IMR-90 (cell line): Measurements from ENCODE around the gene MTR. TPM values are rescaled to one million over a fixed set of nuclear protein-coding genes. Genes with fewer than 3 reads are reported as not detected.
"Not testable (repeated sequence)": the region's sequence is repeated elsewhere in the genome, so short reads cannot be mapped to it uniquely, and the experiment has no call there.

Source experiments
- ATAC-seq: fragments of 200-7000 bp; cut with Tn5 transposase; 2 replicates; pipeline ENCODE4 v1.9.1; 2020; ENCODE audit warnings: low read depth, mild to moderate bottlenecking, moderate library complexity
- BruUV-seq: library from RNA; stranded (reverse); fragments of 400-500 nt; replicated peaks from 2 replicates; lab custom pipeline; 2021; lab: Mats Ljungman, UMichigan
- CTCF ChIA-PET: fragments of 300-600 bp; formaldehyde crosslinking; extraction: SDS; loops from one replicate; lab custom pipeline; 2021; ENCODE audit warnings: antibody characterized with exemption; lab: Yijun Ruan, JAX
- POLR2A ChIA-PET: fragments of 300-600 bp; sonication (Branson Sonifier 250); formaldehyde crosslinking; loops from one replicate; lab custom pipeline; 2022; ENCODE audit warnings: antibody characterized with exemption; ENCODE audit not compliant: unreplicated experiment; lab: Charles Lee
- DNase-seq: peaks from one replicate; pipeline ENCODE4 v3.0.0; 2013
- H2AFZ ChIP-seq: replicated peaks from 2 replicates; pipeline ENCODE3; 2013; ENCODE audit warnings: low read length, mild to moderate bottlenecking; ENCODE audit not compliant: poor library complexity
- H2AK5ac ChIP-seq: 2 replicates; pipeline ENCODE4 v1.6.1; 2013; ENCODE audit warnings: low read depth, low read length, inconsistent platforms
- H2AK9ac ChIP-seq: replicated peaks from 2 replicates; pipeline ENCODE3; 2013; ENCODE audit warnings: mild to moderate bottlenecking, low read depth, low read length, moderate library complexity; ENCODE audit not compliant: poor library complexity
- H2BK120ac ChIP-seq: 2 replicates; pipeline ENCODE4 v1.6.1; 2013; ENCODE audit warnings: low read depth, low read length, inconsistent platforms
- H2BK15ac ChIP-seq: 3 replicates; pipeline ENCODE4 v1.6.1; 2013; ENCODE audit warnings: low read depth, low read length, inconsistent platforms
- H2BK20ac ChIP-seq: 2 replicates; pipeline ENCODE4 v1.6.1; 2013; ENCODE audit warnings: low read depth, mild to moderate bottlenecking, inconsistent platforms, low read length, moderate library complexity
- H2BK5ac ChIP-seq: 2 replicates; pipeline ENCODE4 v1.6.1; 2013; ENCODE audit warnings: mild to moderate bottlenecking, low read depth, low read length, inconsistent platforms; ENCODE audit not compliant: poor library complexity, severe bottlenecking
- H3K14ac ChIP-seq: replicated peaks from 2 replicates; pipeline ENCODE4 v1.6.1; 2013; ENCODE audit warnings: low read depth, low read length, inconsistent platforms
- H3K18ac ChIP-seq: 2 replicates; pipeline ENCODE4 v1.6.1; 2013; ENCODE audit warnings: low read depth, low read length, control low read depth
- H3K23ac ChIP-seq: 2 replicates; pipeline ENCODE4 v1.6.1; 2013; ENCODE audit warnings: low read depth, low read length, inconsistent platforms
- H3K27ac ChIP-seq: 2 replicates; pipeline ENCODE4 v1.5.1; 2013; ENCODE audit warnings: mild to moderate bottlenecking, control low read depth, low read length; ENCODE audit not compliant: insufficient read depth
- H3K27me3 ChIP-seq: 2 replicates; pipeline ENCODE4 v1.6.1; 2013; ENCODE audit warnings: low read length; ENCODE audit not compliant: control insufficient read depth, insufficient read depth
- H3K36me3 ChIP-seq: 2 replicates; pipeline ENCODE4 v1.6.1; 2013; ENCODE audit warnings: low read length, mixed read lengths; ENCODE audit not compliant: control insufficient read depth, insufficient read depth
- H3K4ac ChIP-seq: 2 replicates; pipeline ENCODE4 v1.6.1; 2013; ENCODE audit warnings: low read depth, low read length, inconsistent platforms
- H3K4me1 ChIP-seq: 2 replicates; pipeline ENCODE4 v1.6.1; 2013; ENCODE audit warnings: low read length, mixed read lengths; ENCODE audit not compliant: control insufficient read depth, insufficient read depth
- H3K4me2 ChIP-seq: 2 replicates; pipeline ENCODE4 v1.6.1; 2013; ENCODE audit warnings: low read depth, mild to moderate bottlenecking, control low read depth, low read length, moderate library complexity
- H3K4me3 ChIP-seq: 2 replicates; pipeline ENCODE4 v1.5.1; 2013; ENCODE audit warnings: low read depth, mild to moderate bottlenecking, control low read depth, low read length, moderate library complexity; ENCODE audit not compliant: insufficient read depth
- H3K56ac ChIP-seq: 2 replicates; pipeline ENCODE4 v1.6.1; 2013; ENCODE audit warnings: low read length, inconsistent platforms; ENCODE audit not compliant: insufficient read depth; ENCODE audit errors: extremely low read depth
- H3K79me1 ChIP-seq, 2 experiments: 2 replicates each; pipeline ENCODE4 v1.6.1; 2013; ENCODE audit warnings: low read length in 2 of 2, inconsistent platforms in 1 of 2, low read depth in 1 of 2
- H3K9ac ChIP-seq: 2 replicates; pipeline ENCODE4 v1.6.1; 2013; ENCODE audit warnings: low read depth, low read length, control low read depth
- H3K9me1 ChIP-seq: 2 replicates; pipeline ENCODE4 v1.6.1; 2013; ENCODE audit warnings: low read length, inconsistent platforms; ENCODE audit not compliant: insufficient read depth
- H3K9me3 ChIP-seq: 2 replicates; pipeline ENCODE4 v1.6.1; 2013; ENCODE audit warnings: low read length; ENCODE audit not compliant: control insufficient read depth, insufficient read depth
- H4K20me1 ChIP-seq: 2 replicates; pipeline ENCODE4 v1.6.1; 2013; ENCODE audit warnings: low read length, inconsistent platforms; ENCODE audit not compliant: insufficient read depth
- H4K5ac ChIP-seq: 2 replicates; pipeline ENCODE4 v1.6.1; 2013; ENCODE audit warnings: mild to moderate bottlenecking, low read depth, low read length, control low read depth
- H4K8ac ChIP-seq, 2 experiments: 2 replicates each; pipeline ENCODE4 v1.6.1; 2013; ENCODE audit warnings: low read depth in 2 of 2, low read length in 2 of 2, control low read depth in 1 of 2, inconsistent platforms in 1 of 2
- H4K91ac ChIP-seq: 2 replicates; pipeline ENCODE4 v1.6.1; 2013; ENCODE audit warnings: low read depth, low read length, inconsistent platforms; ENCODE audit not compliant: insufficient read depth
- WGBS, 2 experiments: methylation state at CpG; one replicate each; pipeline versions ENCODE4 v1.1.5 to v1.1.7; 2013; ENCODE audit warnings: missing lambda C conversion rate in 2 of 2; ENCODE audit not compliant: insufficient read length in 1 of 2; ENCODE audit errors: extremely low coverage in 2 of 2; 5-methylcytosine and 5-hydroxymethylcytosine counted together
- dilution Hi-C: fragments of 300-500 bp; cut with HindIII; formaldehyde crosslinking; loops from one replicate; pipeline ENCODE4 v1.14.3; 2018; ENCODE audit warnings: low sequenced_read_pairs; ENCODE audit not compliant: unreplicated experiment
- in situ Hi-C: fragments of 300-500 bp; cut with MboI; formaldehyde crosslinking; loops from 3 replicates; pipeline ENCODE4 v1.14.3; 2019; ENCODE audit warnings: low sequenced_read_pairs, inconsistent platforms, mixed read lengths
- intact Hi-C: fragments of 100-400 bp; cut with micrococcal nuclease; formaldehyde crosslinking; loops from 2 replicates; pipeline ENCODE4 v1.10.0; 2022
- polyA plus RNA-seq, 3 experiments: library from polyadenylated mRNA; depleted of rRNA; stranded (reverse); fragments of >200 nt; gene quantifications; 2 replicates each; pipeline ENCODE4 v1.2.3, GENCODE V29; 2012; ENCODE audit warnings: low replicate concordance in 1 of 3
- total RNA-seq: library from RNA; depleted of rRNA; stranded (reverse); fragments of >200 nt; gene quantifications from 2 replicates; pipeline ENCODE4 v1.2.3, GENCODE V29; 2012

MTR gene
- total and polyA plus RNA-seq, 2 of the 4 experiments (the other 2 are of a cell fraction): 7.7 to 31.0 TPM

GRCh38 chr1:236856649-236857048 is 61.6 kb downstream of the MTR start:
- H3K9ac ChIP-seq, H4K8ac ChIP-seq, H3K9me3 ChIP-seq, dilution Hi-C loops, H2BK5ac ChIP-seq, H3K79me1 ChIP-seq, H3K4me1 ChIP-seq, intact Hi-C loops, H3K27ac ChIP-seq, H2AFZ ChIP-seq, H3K4ac ChIP-seq, ATAC-seq, H2AK5ac ChIP-seq, H2BK15ac ChIP-seq, H3K4me2 ChIP-seq, BruUV-seq, DNase-seq, H2BK120ac ChIP-seq, CTCF ChIA-PET, H3K56ac ChIP-seq, H2BK20ac ChIP-seq, H3K27me3 ChIP-seq, H3K9me1 ChIP-seq, H3K23ac ChIP-seq, H3K14ac ChIP-seq, in situ Hi-C loops, POLR2A ChIA-PET, H4K91ac ChIP-seq, H4K5ac ChIP-seq, H2AK9ac ChIP-seq, H3K18ac ChIP-seq, H3K4me3 ChIP-seq, H4K20me1 ChIP-seq: not testable (repeated sequence)
- no CpG with 5 or more reads among the region's 4 CpGs for WGBS, 2 experiments
- peaks cover 20% of the 10 kb centered on the region for H3K36me3 ChIP-seq
